Measurements from ENCODE around the gene APBB1IP. TPM values are rescaled to one million over a fixed set of nuclear protein-coding genes. Genes with fewer than 3 reads are reported as not detected.

Gene APBB1IP
- total RNA-seq, 1 experiment from 2014 or later: 0.22 TPM

GRCh38 chr10:26410356-26410755 lies 27.8 kb upstream of the APBB1IP start (continued):
- TF ChIP-seq ZNF532 (CRISPR knock-in tag; IDR thresholded peaks at IDR 0.05; ENCODE audit: borderline replicate concordance): no peak

GRCh38 chr10:26412932-26413331 lies 25.2 kb upstream of the APBB1IP start:
- no peaks in the 10 kb centered on the region for H3K27me3 Mint-ChIP-seq (ENCODE audit: low read depth)
- ATAC-seq (no peak), DNase-seq (ENCODE audit: low spot score) (no peak)
- no peak for TF ChIP-seq ZNF121 (CRISPR knock-in tag; IDR thresholded peaks at IDR 0.05)
- H3K9me3 Mint-ChIP-seq: no peaks in the 10 kb centered on the region
- POLR2A ChIA-PET: no interaction called here
- H3K27ac Mint-ChIP-seq: no peak overlapping the region
- no peak overlapping the region for H3K4me3 Mint-ChIP-seq
- H3K4me1 Mint-ChIP-seq: no peaks in the 10 kb centered on the region
- CTCF ChIA-PET: interaction anchor here (0.9 kb wide), 1 partner anchor 122 kb away, joined by 4 read pairs; no protein-coding TSS in a partner anchor
- no peaks in the 10 kb centered on the region for H3K36me3 Mint-ChIP-seq

GRCh38 chr10:26413375-26413774 lies 24.8 kb upstream of the APBB1IP start:
- Mint-ChIP-seq H3K27ac (no peak overlapping the region), H3K36me3 (no peaks in the 10 kb centered on the region), H3K9me3 (no peaks in the 10 kb centered on the region), H3K4me3 (no peak overlapping the region), H3K27me3 (ENCODE audit: low read depth) (no peaks in the 10 kb centered on the region), H3K4me1 (no peaks in the 10 kb centered on the region)
- POLR2A ChIA-PET: no interaction called here
- TF ChIP-seq E2F5 (CRISPR knock-in tag; IDR thresholded peaks at IDR 0.05) (no peak), IRF1 (CRISPR knock-in tag; IDR thresholded peaks at IDR 0.05) (no peak), CBFB (CRISPR knock-in tag; IDR thresholded peaks at IDR 0.05; ENCODE audit: low read depth) (no peak), TEAD4 (CRISPR knock-in tag; IDR thresholded peaks at IDR 0.05) (no peak), OVOL2 (CRISPR knock-in tag; IDR thresholded peaks at IDR 0.05; ENCODE audit: borderline replicate concordance) (no peak), ELF4 (CRISPR knock-in tag; IDR thresholded peaks at IDR 0.05; ENCODE audit: low read depth) (no peak), EMX1 (CRISPR knock-in tag; IDR thresholded peaks at IDR 0.05) (no peak), SP1 (CRISPR knock-in tag; conservative IDR thresholded peaks at IDR 0.05) (no peak), ETV6 (CRISPR knock-in tag; IDR thresholded peaks at IDR 0.05) (no peak), MLX (CRISPR knock-in tag; IDR thresholded peaks at IDR 0.05) (no peak), SMAD3 (CRISPR knock-in tag; IDR thresholded peaks at IDR 0.05; ENCODE audit: borderline replicate concordance) (no peak), SOX15 (CRISPR knock-in tag; IDR thresholded peaks at IDR 0.05) (no peak), FOXJ3 (CRISPR knock-in tag; IDR thresholded peaks at IDR 0.05; ENCODE audit: borderline replicate concordance) (no peak), ATF6 (CRISPR knock-in tag; IDR thresholded peaks at IDR 0.05) (no peak), HMGXB4 (CRISPR knock-in tag; IDR thresholded peaks at IDR 0.05) (no peak), SMAD4 (CRISPR knock-in tag; IDR thresholded peaks at IDR 0.05) (no peak), USF2 (CRISPR knock-in tag; IDR thresholded peaks at IDR 0.05) (no peak), ZBTB43 (CRISPR knock-in tag; IDR thresholded peaks at IDR 0.05) (no peak), ZBTB21 (CRISPR knock-in tag; IDR thresholded peaks at IDR 0.05; ENCODE audit: borderline replicate concordance) (no peak)
- no peak for DNase-seq (ENCODE audit: low spot score)
- CTCF ChIA-PET: interaction anchor here (0.9 kb wide), 1 partner anchor 121 kb away, joined by 4 read pairs; no protein-coding TSS in a partner anchor
- ATAC-seq: no peak
